Measurements from ENCODE around the gene IQGAP3. TPM values are rescaled to one million over a fixed set of nuclear protein-coding genes. Genes with fewer than 3 reads are reported as not detected.

IQGAP3 gene
- total and polyA plus RNA-seq, 11 donors, result 0.09 to 5.1 (median 0.25) TPM

DNA sequence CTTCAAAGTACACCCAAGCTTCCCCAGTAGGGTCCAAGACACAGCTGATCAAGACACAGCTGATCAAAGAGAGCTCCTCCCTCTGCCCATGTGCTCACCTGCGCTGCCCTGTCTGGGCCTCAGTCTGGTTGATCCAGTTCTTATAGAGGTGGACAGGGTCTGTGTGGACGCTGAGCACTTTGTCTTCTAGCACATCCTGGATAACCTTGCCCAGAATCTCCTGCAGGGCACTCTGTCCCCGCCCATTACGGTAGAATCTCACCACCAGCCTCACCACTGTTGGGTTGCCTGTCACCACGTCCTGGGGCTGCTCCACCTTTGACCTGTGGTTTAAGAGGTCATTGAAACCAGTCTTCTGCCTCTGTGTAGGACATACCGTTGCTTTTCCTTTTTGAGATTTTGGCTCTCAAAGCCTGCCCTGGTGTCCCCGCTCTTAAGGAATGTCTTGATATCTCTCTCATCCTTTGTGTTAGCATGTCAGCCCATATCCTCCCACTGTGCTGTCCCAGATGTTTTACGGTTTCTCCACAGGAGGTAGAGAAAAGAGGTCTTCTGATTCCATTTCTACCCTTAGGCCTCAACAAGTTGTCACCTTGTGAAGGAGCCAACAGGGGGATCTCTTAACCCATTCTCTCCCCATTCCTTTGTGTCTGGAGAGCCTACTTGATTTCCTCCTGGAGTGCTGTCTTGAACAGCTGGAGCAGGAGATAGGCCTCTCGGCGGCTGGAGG is 33.5 kb downstream of the IQGAP3 start:
- WGBS, 4 donors, result 90 to 93% (median 92%) methylated on average over 9 to 10 of the region's 10 CpGs
- intact Hi-C loops (cut with DNase I), result no loop called here
- Histone ChIP-seq H3K27me3 (no peaks in the 10 kb centered on the region), H3K9me3 (no peaks in the 10 kb centered on the region), H3K4me1 (peaks cover 0 to 7% (median 0%) of the 10 kb centered on the region in 12 donors), H3K27ac (no peak overlapping the region), H3K36me3 (no peaks in the 10 kb centered on the region), H3K4me3 (no peak overlapping the region)
- DNase-seq (no peak), ATAC-seq (no peak)
- TF ChIP-seq, protein P1, sequence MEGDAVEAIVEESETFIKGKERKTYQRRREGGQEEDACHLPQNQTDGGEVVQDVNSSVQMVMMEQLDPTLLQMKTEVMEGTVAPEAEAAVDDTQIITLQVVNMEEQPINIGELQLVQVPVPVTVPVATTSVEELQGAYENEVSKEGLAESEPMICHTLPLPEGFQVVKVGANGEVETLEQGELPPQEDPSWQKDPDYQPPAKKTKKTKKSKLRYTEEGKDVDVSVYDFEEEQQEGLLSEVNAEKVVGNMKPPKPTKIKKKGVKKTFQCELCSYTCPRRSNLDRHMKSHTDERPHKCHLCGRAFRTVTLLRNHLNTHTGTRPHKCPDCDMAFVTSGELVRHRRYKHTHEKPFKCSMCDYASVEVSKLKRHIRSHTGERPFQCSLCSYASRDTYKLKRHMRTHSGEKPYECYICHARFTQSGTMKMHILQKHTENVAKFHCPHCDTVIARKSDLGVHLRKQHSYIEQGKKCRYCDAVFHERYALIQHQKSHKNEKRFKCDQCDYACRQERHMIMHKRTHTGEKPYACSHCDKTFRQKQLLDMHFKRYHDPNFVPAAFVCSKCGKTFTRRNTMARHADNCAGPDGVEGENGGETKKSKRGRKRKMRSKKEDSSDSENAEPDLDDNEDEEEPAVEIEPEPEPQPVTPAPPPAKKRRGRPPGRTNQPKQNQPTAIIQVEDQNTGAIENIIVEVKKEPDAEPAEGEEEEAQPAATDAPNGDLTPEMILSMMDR (IDR thresholded peaks at IDR 0.05), result no peak
- no peak for TF ChIP-seq POLR2A (IDR thresholded peaks at IDR 0.05)

DNA sequence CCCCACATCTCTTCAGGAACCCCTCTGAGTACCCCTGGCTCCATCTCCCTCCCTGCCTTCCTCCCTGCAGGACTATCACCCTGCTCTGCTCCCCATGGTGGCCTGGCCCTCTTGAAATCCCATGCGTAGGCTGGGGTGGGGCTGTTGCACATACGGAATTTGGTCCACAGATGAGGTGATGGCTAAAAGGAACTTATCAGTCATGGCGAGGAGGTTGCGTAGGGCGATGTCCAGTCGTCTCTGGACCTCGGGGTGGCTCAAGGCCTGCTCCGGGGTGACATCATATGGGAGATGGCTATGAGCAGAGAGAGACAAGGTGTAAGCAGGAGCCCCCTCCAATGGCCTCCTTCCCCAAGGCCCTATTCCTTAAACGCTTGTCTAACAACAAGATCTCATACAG is 35.3 kb downstream of the IQGAP3 start:
- 91 to 97% (median 94%) methylated on average over 9 of the region's 9 CpGs for WGBS, 4 donors
- H3K4me1 ChIP-seq, result peaks cover 0 to 7% (median 0%) of the 10 kb centered on the region in 12 donors
- no peak for TF ChIP-seq POLR2A (IDR thresholded peaks at IDR 0.05)
- TF ChIP-seq, protein P1 (IDR thresholded peaks at IDR 0.05), result no peak
- H3K36me3 ChIP-seq, result peaks cover 0 to 5% (median 0%) of the 10 kb centered on the region in 9 donors
- DNase-seq, result no peak
- no peak for ATAC-seq
- H3K27ac ChIP-seq, result no peak overlapping the region
- H3K27me3 ChIP-seq, result no peaks in the 10 kb centered on the region
- H3K9me3 ChIP-seq, result no peaks in the 10 kb centered on the region
- no peak overlapping the region for H3K4me3 ChIP-seq
- intact Hi-C loops (cut with DNase I), result no loop called here

DNA sequence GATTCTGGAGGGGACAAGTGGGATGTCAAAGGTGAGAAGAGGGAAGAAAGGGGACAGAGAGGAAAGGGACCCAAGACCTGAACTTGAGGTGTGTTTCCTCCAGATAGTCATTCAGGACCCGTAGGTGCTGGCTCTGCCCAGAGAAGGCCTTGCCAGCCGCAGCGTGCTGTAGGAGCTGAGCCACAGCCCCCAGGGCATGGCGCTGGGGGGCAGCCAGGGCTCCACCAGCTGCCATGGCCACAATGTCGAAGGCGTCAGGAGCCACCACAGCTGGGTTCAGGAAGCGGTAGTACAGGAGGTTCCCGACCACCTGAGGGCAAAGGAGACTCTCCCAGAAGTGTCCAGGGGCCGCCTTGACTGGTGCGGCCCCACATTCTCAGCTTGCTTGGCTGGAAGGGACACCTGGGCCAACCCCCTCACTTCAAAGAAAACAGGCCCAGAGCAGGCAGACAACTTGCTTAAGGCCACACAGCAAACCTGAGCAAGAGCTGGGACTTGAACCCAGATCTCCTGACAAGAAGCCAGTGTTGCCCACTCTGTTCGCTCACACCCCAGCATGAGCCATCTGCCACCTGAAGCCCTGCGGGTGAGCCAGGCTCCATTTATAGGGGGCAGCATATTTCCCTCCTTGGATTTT is 37.8 kb downstream of the IQGAP3 start:
- TF ChIP-seq, protein P1 (IDR thresholded peaks at IDR 0.05), result no peak
- TF ChIP-seq POLR2A (IDR thresholded peaks at IDR 0.05), result no peak
- 92 to 98% (median 94%) methylated on average over 5 to 12 of the region's 12 CpGs for WGBS, 4 donors
- DNase-seq (no peak), ATAC-seq (no peak)
- Histone ChIP-seq H3K27ac (no peak overlapping the region), H3K9me3 (no peaks in the 10 kb centered on the region), H3K4me3 (no peak overlapping the region), H3K36me3 (peaks cover 0 to 5% (median 0%) of the 10 kb centered on the region in 9 donors), H3K27me3 (no peaks in the 10 kb centered on the region), H3K4me1 (no peaks in the 10 kb centered on the region)
- intact Hi-C loops (cut with DNase I), result no loop called here

DNA sequence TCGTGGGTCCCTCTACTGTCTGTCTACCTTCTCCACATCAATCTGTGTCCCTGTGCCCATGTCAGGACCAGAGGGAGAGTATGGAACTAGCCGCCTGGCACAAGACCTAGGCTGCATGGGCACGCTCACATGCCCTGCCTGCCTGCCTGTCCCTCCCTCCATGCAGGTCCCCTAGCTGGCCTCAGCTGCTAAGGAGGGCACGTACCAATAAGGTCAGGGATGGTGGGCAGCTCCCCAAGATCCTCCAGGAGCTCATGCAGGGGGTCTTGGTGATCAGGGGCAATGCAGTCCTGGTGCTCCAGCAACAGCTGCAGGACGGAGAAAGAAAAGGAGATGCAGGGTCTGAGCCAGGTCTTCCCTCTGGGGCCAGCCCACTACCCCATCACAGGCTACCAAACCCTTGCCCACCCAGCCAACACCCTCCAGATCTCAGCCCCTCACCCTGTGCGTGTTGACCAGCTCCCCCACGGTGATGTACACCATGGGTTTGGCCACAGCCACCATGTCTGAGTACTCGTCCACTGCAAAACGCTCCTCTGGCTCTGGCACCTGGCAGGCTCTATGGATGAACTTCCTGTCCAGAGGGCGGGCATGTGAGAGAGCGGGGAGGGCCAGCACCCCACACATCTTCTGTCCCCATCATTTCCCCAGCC is 38.7 kb downstream of the IQGAP3 start:
- Histone ChIP-seq H3K27me3 (no peaks in the 10 kb centered on the region), H3K4me1 (no peaks in the 10 kb centered on the region), H3K9me3 (no peaks in the 10 kb centered on the region), H3K27ac (no peak overlapping the region), H3K36me3 (peaks cover 0 to 5% (median 0%) of the 10 kb centered on the region in 9 donors), H3K4me3 (no peak overlapping the region)
- no peak for TF ChIP-seq POLR2A (IDR thresholded peaks at IDR 0.05)
- TF ChIP-seq, protein P1 (IDR thresholded peaks at IDR 0.05), result no peak
- intact Hi-C loops (cut with DNase I), result no loop called here
- DNase-seq (no peak), ATAC-seq (no peak)
- WGBS, 4 donors, result 81 to 93% (median 86%) methylated on average over 11 of the region's 11 CpGs
